ENCODE measurements around the gene SETBP1.

Gene SETBP1

GRCh38 chr18:45066886-45067285 lies 386.2 kb downstream of the SETBP1 start:
- DNase-seq (ENCODE audit: low read depth in 2 of 2): no peak

- no peak for DNase-seq (ENCODE audit: low read depth in 2 of 2)
Measured at GRCh38 chr18:45068400-45069094, 387.9 kb downstream of the SETBP1 start.

- DNase-seq (ENCODE audit: low read depth in 2 of 2): no peak
Measured at GRCh38 chr18:45069546-45069945, 388.9 kb downstream of the SETBP1 start.

GRCh38 chr18:45071956-45072355 lies 391.3 kb downstream of the SETBP1 start:
- no peak for DNase-seq (ENCODE audit: low read depth in 2 of 2)

- DNase-seq (ENCODE audit: low read depth in 2 of 2): no peak
Measured at GRCh38 chr18:45073556-45073955, 392.9 kb downstream of the SETBP1 start.

- DNase-seq (ENCODE audit: low read depth in 2 of 2): no peak
Measured at GRCh38 chr18:45081566-45082181, 401.0 kb downstream of the SETBP1 start.

GRCh38 chr18:45083226-45083855 lies 402.7 kb downstream of the SETBP1 start:
- DNase-seq (ENCODE audit: low read depth in 2 of 2): no peak

- DNase-seq (ENCODE audit: low read depth in 2 of 2): no peak
Measured at GRCh38 chr18:45084206-45084605, 403.5 kb downstream of the SETBP1 start.

GRCh38 chr18:45085916-45086624 lies 405.4 kb downstream of the SETBP1 start:
- no peak for DNase-seq (ENCODE audit: low read depth in 2 of 2)

GRCh38 chr18:45086777-45087176 lies 406.1 kb downstream of the SETBP1 start:
- no peak for DNase-seq (ENCODE audit: low read depth in 2 of 2)

- no peak for DNase-seq (ENCODE audit: low read depth in 2 of 2)
Measured at GRCh38 chr18:45090526-45091140, 409.9 kb downstream of the SETBP1 start.

GRCh38 chr18:45100321-45101105 lies 419.8 kb downstream of the SETBP1 start:
- no peak for DNase-seq (ENCODE audit: low read depth in 2 of 2)

- DNase-seq (ENCODE audit: low read depth in 2 of 2): no peak
Measured at GRCh38 chr18:45102126-45102525, 421.4 kb downstream of the SETBP1 start.

- DNase-seq (ENCODE audit: low read depth in 2 of 2): no peak
Measured at GRCh38 chr18:45102863-45103262, 422.2 kb downstream of the SETBP1 start.

- no peak for DNase-seq (ENCODE audit: low read depth in 2 of 2)
Measured at GRCh38 chr18:45103319-45104048, 422.8 kb downstream of the SETBP1 start.

GRCh38 chr18:45104049-45104395 lies 423.3 kb downstream of the SETBP1 start:
- DNase-seq (ENCODE audit: low read depth in 2 of 2): no peak

- DNase-seq (ENCODE audit: low read depth in 2 of 2): no peak
Measured at GRCh38 chr18:45106331-45106774, 425.7 kb downstream of the SETBP1 start.

- no peak for DNase-seq (ENCODE audit: low read depth in 2 of 2)
Measured at GRCh38 chr18:45107425-45107824, 426.7 kb downstream of the SETBP1 start.

- no peak for DNase-seq (ENCODE audit: low read depth in 2 of 2)
Measured at GRCh38 chr18:45108754-45109153, 428.1 kb downstream of the SETBP1 start.

- no peak for DNase-seq (ENCODE audit: low read depth in 2 of 2)
Measured at GRCh38 chr18:45109271-45109670, 428.6 kb downstream of the SETBP1 start.

- no peak for DNase-seq (ENCODE audit: low read depth in 2 of 2)
Measured at GRCh38 chr18:45109706-45110105, 429.0 kb downstream of the SETBP1 start.
